GM12872 (cell line): ENCODE results near the gene HCRTR2.
A peak's percentile ranks its signal among the peaks of the same experiment; 100 is the strongest.

ENCODE experiments used
- CTCF ChIP-seq: IDR thresholded peaks from 3 replicates; pipeline ENCODE4 v1.5.1; 2011; ENCODE audit warnings: low read depth, mild to moderate bottlenecking, low read length, moderate library complexity; ENCODE audit not compliant: insufficient read depth

HCRTR2 gene

GRCh38 chr6:55239099-55239498 is 64.8 kb downstream of the HCRTR2 start:
- no peak for TF ChIP-seq CTCF

- TF ChIP-seq CTCF: 0 out of 3 replicates have a peak, but pooled peaks have one; percentile 23
These were observed 66.8 kb downstream of the HCRTR2 start for GRCh38 chr6:55240975-55241605.

- no peak for TF ChIP-seq CTCF
These were observed 76.1 kb downstream of the HCRTR2 start for GRCh38 chr6:55250400-55250799.

GRCh38 chr6:55255113-55255512 is 80.8 kb downstream of the HCRTR2 start:
- TF ChIP-seq CTCF: no peak

GRCh38 chr6:55260181-55260580 is 85.9 kb downstream of the HCRTR2 start:
- no peak for TF ChIP-seq CTCF

GRCh38 chr6:55265409-55266114 is 91.2 kb downstream of the HCRTR2 start:
- no peak for TF ChIP-seq CTCF

- no peak for TF ChIP-seq CTCF
These were observed 92.6 kb downstream of the HCRTR2 start for GRCh38 chr6:55266896-55267295.
